Panc1 (cell line): ENCODE data around the gene PCCA.

Experiments used
- POLR2AphosphoS5 ChIP-seq: IDR thresholded peaks from 2 replicates; pipeline ENCODE4 v1.6.1; 2012; ENCODE audit warnings: mild to moderate bottlenecking, low read depth, low read length, moderate library complexity
- TF ChIP-seq, protein P1 (sequence below): fragments of 450-650 bp; IDR thresholded peaks from 2 replicates; pipeline ENCODE4 v1.5.1; 2017; ENCODE audit warnings: mild to moderate bottlenecking

DNA sequence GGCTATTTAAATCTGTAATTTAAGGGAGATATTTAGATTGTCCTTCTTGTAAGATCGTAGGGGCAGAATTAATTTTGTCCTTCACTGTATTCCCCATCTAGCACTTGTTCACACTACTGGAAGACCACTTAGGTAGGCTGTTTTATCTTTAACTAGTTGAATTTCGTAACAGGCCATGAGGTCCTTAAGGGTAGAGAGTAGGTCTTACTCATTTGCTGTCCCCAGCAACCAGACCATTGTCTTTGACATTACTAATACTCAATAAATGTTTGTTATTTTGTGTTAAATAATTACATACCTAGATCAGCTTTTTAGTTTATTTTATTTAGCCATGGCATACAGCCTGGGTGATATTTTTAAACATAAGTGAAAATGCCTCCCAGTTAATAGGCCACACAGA is 177.1 kb downstream of the PCCA start:
- TF ChIP-seq, protein P1, sequence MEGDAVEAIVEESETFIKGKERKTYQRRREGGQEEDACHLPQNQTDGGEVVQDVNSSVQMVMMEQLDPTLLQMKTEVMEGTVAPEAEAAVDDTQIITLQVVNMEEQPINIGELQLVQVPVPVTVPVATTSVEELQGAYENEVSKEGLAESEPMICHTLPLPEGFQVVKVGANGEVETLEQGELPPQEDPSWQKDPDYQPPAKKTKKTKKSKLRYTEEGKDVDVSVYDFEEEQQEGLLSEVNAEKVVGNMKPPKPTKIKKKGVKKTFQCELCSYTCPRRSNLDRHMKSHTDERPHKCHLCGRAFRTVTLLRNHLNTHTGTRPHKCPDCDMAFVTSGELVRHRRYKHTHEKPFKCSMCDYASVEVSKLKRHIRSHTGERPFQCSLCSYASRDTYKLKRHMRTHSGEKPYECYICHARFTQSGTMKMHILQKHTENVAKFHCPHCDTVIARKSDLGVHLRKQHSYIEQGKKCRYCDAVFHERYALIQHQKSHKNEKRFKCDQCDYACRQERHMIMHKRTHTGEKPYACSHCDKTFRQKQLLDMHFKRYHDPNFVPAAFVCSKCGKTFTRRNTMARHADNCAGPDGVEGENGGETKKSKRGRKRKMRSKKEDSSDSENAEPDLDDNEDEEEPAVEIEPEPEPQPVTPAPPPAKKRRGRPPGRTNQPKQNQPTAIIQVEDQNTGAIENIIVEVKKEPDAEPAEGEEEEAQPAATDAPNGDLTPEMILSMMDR = no peak
- no peak for TF ChIP-seq POLR2AphosphoS5
